K562 (cell line): ENCODE data around the gene KCNK7. TPM values are rescaled to one million over a fixed set of nuclear protein-coding genes. Genes with fewer than 3 reads are reported as not detected.
A peak's percentile ranks its signal among the peaks of the same experiment; 100 is the strongest.

Source experiments
- CAMTA2 ChIP-seq: fragments of 250-450 bp; sonication (Bioruptor Pico); conservative IDR thresholded peaks from 2 replicates; pipeline ENCODE4 v1.5.1; 2022
- ELK1 ChIP-seq: sonication (generic); formaldehyde crosslinking; IDR thresholded peaks from 2 replicates; pipeline ENCODE4 v1.8.1; 2022; ENCODE audit warnings: missing genetic modification reagents
- HDAC1 ChIP-seq, 2 experiments: fragments of 450-650 bp; IDR thresholded peaks; 2 replicates each; pipeline ENCODE4 v1.6.1; 2016 to 2017; ENCODE audit warnings: inconsistent platforms in 1 of 2, mild to moderate bottlenecking in 1 of 2, moderate library complexity in 1 of 2
- HLTF ChIP-seq: fragments of 450-650 bp; IDR thresholded peaks from 2 replicates; pipeline ENCODE4 v1.6.1; 2016
- HMGN3 ChIP-seq: IDR thresholded peaks from 2 replicates; pipeline ENCODE4 v1.6.1; 2011; ENCODE audit warnings: borderline replicate concordance, low read depth, mild to moderate bottlenecking, mixed read lengths, low read length; ENCODE audit not compliant: insufficient read length; ENCODE audit errors: extremely low read depth
- NELFE ChIP-seq: IDR thresholded peaks from 2 replicates; pipeline ENCODE4 v1.6.1; 2011; ENCODE audit warnings: mild to moderate bottlenecking; ENCODE audit not compliant: insufficient read depth, insufficient read length
- NR4A1 ChIP-seq, 2 experiments: fragments of 250-450 bp in 1 of 2; fragments of 450-650 bp in 1 of 2; sonication (Bioruptor Pico) in 1 of 2; IDR thresholded peaks; 2 replicates each; pipeline versions ENCODE4 v1.4.0 to v1.6.1; 2016 to 2020; ENCODE audit warnings: mild to moderate bottlenecking in 2 of 2, missing compliant biosample characterization in 1 of 2, missing genetic modification characterization in 1 of 2, moderate library complexity in 1 of 2
- SAFB ChIP-seq: fragments of 200-400 bp; formaldehyde crosslinking; IDR thresholded peaks from 2 replicates; pipeline ENCODE4 v1.6.1; 2017; ENCODE audit warnings: low read depth, low read length, borderline replicate concordance
- STAT5B ChIP-seq: fragments of 250-450 bp; sonication (Bioruptor Pico); IDR thresholded peaks from 2 replicates; pipeline ENCODE4 v1.8.0; 2021; ENCODE audit warnings: mild to moderate bottlenecking, inconsistent platforms
- TRIM25 ChIP-seq: fragments of 450-650 bp; IDR thresholded peaks from 2 replicates; pipeline ENCODE4 v1.7.0; 2016; ENCODE audit warnings: borderline replicate concordance
- XRCC3 ChIP-seq: fragments of 450-650 bp; IDR thresholded peaks from 2 replicates; pipeline ENCODE4 v1.6.1; 2017; ENCODE audit warnings: mild to moderate bottlenecking, moderate library complexity
- ZBTB33 ChIP-seq: sonication (generic); formaldehyde crosslinking; IDR thresholded peaks from 2 replicates; pipeline ENCODE4 v1.8.1; 2023; ENCODE audit warnings: mild to moderate bottlenecking, missing genetic modification reagents
- ZNF445 ChIP-seq: fragments of 250-450 bp; sonication (Bioruptor Pico); IDR thresholded peaks from 2 replicates; pipeline ENCODE4 v1.4.0; 2020; ENCODE audit warnings: low read depth, mild to moderate bottlenecking, moderate library complexity
- ZNF551 ChIP-seq: fragments of 250-450 bp; sonication (Bioruptor Pico); IDR thresholded peaks from 2 replicates; pipeline ENCODE4 v1.5.0; 2021; ENCODE audit warnings: mild to moderate bottlenecking, moderate library complexity
- ZSCAN29 ChIP-seq: fragments of 450-650 bp; IDR thresholded peaks from 2 replicates; pipeline ENCODE4 v1.6.1; 2017
- polyA plus RNA-seq, 8 experiments: library from polyadenylated mRNA; depleted of rRNA in 4 of 8; stranded (reverse) in 5 of 8; unstranded in 3 of 8; fragments of >200 nt; fragmentation: Nextera tagmentation in 2 of 8; fragmentation: Illumina TruSeq in 1 of 8; extraction: Ambion mirVana in 2 of 8; extraction: Trizol in 1 of 8; gene quantifications; 2 replicates each; pipeline versions ENCODE4 v1.2.1 to v1.2.3, GENCODE V29; 2011 to 2014; ENCODE audit warnings: inconsistent platforms in 1 of 8, missing spikeins in 1 of 8
- total RNA-seq, 7 experiments: library from RNA; depleted of rRNA in 6 of 7; stranded (reverse); fragments of >200 nt in 6 of 7; fragmentation: Illumina TruSeq in 2 of 7; extraction: Trizol in 2 of 7; gene quantifications; 2 replicates each; pipeline versions ENCODE4 v1.2.1 to v1.2.3, GENCODE V29; 2011 to 2021; ENCODE audit warnings: low replicate concordance in 1 of 7

Gene KCNK7
- total and polyA plus RNA-seq, 9 of the 15 experiments (the other 6 are each of a cell fraction or from before 2014, with no cell fraction given): 0.07 to 0.40 TPM; not detected in 7

- no peak for TF ChIP-seq ZSCAN29
- no peak for TF ChIP-seq NELFE
- no peak for TF ChIP-seq ZNF445 (CRISPR knock-in tag)
- TF ChIP-seq ZNF551 (CRISPR knock-in tag): no peak
- no peak for TF ChIP-seq STAT5B (CRISPR knock-in tag)
- no peak for TF ChIP-seq HDAC1 (IDR thresholded peaks at IDR 0.05)
- TF ChIP-seq SAFB: no peak
- TF ChIP-seq CAMTA2 (CRISPR knock-in tag): 0 out of 2 replicates have a peak, but pooled peaks have one; percentile 34
- no peak for TF ChIP-seq ELK1 (CRISPR knock-in tag)
- TF ChIP-seq TRIM25: 0 out of 2 replicates have a peak, but pooled peaks have one; percentile 78
- peak; percentile 83 for TF ChIP-seq HLTF
- TF ChIP-seq NR4A1 (CRISPR knock-in tag; IDR thresholded peaks at IDR 0.05): no peak
- TF ChIP-seq NR4A1 (tag; IDR thresholded peaks at IDR 0.05): no peak
- no peak for TF ChIP-seq XRCC3
- TF ChIP-seq ZBTB33 (CRISPR knock-in tag): no peak
- TF ChIP-seq HMGN3: peak; percentile 80
These were observed 42.3 kb upstream of the KCNK7 start, which contains the start of gene SIPA1 (continued) for GRCh38 chr11:65637794-65638419.
